HG03575 (cell line): ENCODE results near the gene PRR15L.
"Not testable (repeated sequence)": the region's sequence is repeated elsewhere in the genome, so short reads cannot be mapped to it uniquely, and the experiment has no call there.

Source experiments
- ATAC-seq: cut with Tn5 transposase; IDR thresholded peaks from one replicate; pipeline ENCODE4 v1.9.1; 2021; ENCODE audit not compliant: unreplicated experiment, insufficient number of reproducible peaks, low FRiP score; ENCODE audit errors: extremely low read depth

The PRR15L gene

GRCh38 chr17:47957591-47958490, at the start of gene PRR15L:
PRR15L (minus strand) TSS chr17:47957883; CDS start chr17:47953234, 4,649 bp downstream.
- no peak for ATAC-seq

GRCh38 chr17:48006936-48007709, 49.4 kb upstream of the PRR15L start:
- no peak for ATAC-seq

- ATAC-seq: no peak
Observed at GRCh38 chr17:48004983-48005382, 47.3 kb upstream of the PRR15L start.

GRCh38 chr17:48003417-48004151, 45.9 kb upstream of the PRR15L start:
- no peak for ATAC-seq

GRCh38 chr17:48002916-48003416, 45.3 kb upstream of the PRR15L start:
- ATAC-seq: no peak

- no peak for ATAC-seq
Observed at GRCh38 chr17:48002266-48002915, 44.7 kb upstream of the PRR15L start.

GRCh38 chr17:48001657-48002056, 44.0 kb upstream of the PRR15L start:
- ATAC-seq: not testable (repeated sequence)

GRCh38 chr17:48001197-48001596, 43.5 kb upstream of the PRR15L start:
- ATAC-seq: no peak

GRCh38 chr17:47999582-47999981, 41.9 kb upstream of the PRR15L start:
- no peak for ATAC-seq

- ATAC-seq: no peak
Observed at GRCh38 chr17:47998044-47998443, 40.4 kb upstream of the PRR15L start.

GRCh38 chr17:47997586-47997985, 39.9 kb upstream of the PRR15L start:
- no peak for ATAC-seq

GRCh38 chr17:47996201-47996600, 38.5 kb upstream of the PRR15L start:
- ATAC-seq: no peak

GRCh38 chr17:47995241-47995935, 37.7 kb upstream of the PRR15L start:
- ATAC-seq: no peak

- ATAC-seq: no peak
Observed at GRCh38 chr17:47994724-47995123, 37.0 kb upstream of the PRR15L start.

GRCh38 chr17:47993964-47994363, 36.3 kb upstream of the PRR15L start:
- no peak for ATAC-seq

- ATAC-seq: no peak
Observed at GRCh38 chr17:47993031-47993564, 35.4 kb upstream of the PRR15L start.

- no peak for ATAC-seq
Observed at GRCh38 chr17:47992216-47992615, 34.5 kb upstream of the PRR15L start.
